Suppressor macrophage treated with lipopolysaccharide for 1 hour (primary cell): Measurements from ENCODE around the gene PDLIM7.

Source experiments
- DNase-seq, 3 donors: peaks; one replicate each; pipeline ENCODE4 v3.0.0-alpha.2; 2020 to 2022

Gene PDLIM7

GRCh38 chr5:177455036-177455660, 42.3 kb downstream of the PDLIM7 start:
- DNase-seq = peak in 1 of 3 donors; percentile 55

- DNase-seq = peak; percentile 95 to 99 (median 97)
Observed at GRCh38 chr5:177454397-177455035, 42.9 kb downstream of the PDLIM7 start.

GRCh38 chr5:177453852-177454396, 43.5 kb downstream of the PDLIM7 start:
- DNase-seq = peak in 1 of 3 donors; percentile 50

DNA sequence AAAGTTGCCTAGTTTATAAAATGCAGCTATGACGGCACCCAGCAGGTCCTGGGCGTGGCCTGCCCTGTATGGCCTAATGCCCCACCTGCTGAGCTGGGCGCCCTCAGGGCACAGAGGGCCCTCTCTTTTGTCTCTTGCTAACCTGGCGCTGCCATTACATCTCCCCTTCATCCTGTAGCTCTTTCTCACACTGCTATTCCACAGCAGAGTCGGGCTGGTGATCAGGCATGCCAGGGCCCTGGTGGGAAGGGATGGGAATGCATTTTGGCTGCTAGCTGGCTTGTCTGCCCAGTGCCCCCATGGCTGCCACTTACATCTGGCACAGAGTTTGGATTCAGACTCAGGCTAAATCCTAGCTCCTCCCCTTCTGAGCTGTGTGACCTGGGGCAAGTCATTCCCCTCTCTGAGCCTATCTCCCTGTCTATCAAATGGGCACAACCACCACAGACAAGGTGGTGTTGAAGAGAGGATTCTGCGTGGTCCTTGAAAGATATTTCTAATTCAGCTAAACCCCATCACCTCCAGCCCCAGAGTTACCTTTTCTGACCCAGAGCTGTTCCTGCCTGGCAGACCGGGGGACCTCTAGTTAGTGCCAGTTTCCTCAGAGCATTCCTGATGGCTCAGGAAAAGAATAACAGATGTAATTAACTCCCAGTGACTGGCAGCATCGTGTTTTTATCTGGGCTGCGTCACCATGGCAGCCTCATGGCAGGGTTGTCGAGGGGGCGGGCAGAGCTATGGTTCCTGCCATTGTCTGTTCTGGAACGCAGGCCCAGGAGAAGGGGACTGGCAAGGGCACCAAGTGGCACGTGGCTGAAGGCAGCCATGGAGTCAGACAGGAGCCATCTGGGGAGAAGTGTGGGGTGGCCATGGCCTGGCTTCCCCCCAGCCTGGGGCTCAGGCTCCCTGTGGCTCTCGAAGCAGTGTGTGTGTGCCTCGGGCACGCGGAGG, 44.4 kb downstream of the PDLIM7 start:
- no peak for DNase-seq

DNA sequence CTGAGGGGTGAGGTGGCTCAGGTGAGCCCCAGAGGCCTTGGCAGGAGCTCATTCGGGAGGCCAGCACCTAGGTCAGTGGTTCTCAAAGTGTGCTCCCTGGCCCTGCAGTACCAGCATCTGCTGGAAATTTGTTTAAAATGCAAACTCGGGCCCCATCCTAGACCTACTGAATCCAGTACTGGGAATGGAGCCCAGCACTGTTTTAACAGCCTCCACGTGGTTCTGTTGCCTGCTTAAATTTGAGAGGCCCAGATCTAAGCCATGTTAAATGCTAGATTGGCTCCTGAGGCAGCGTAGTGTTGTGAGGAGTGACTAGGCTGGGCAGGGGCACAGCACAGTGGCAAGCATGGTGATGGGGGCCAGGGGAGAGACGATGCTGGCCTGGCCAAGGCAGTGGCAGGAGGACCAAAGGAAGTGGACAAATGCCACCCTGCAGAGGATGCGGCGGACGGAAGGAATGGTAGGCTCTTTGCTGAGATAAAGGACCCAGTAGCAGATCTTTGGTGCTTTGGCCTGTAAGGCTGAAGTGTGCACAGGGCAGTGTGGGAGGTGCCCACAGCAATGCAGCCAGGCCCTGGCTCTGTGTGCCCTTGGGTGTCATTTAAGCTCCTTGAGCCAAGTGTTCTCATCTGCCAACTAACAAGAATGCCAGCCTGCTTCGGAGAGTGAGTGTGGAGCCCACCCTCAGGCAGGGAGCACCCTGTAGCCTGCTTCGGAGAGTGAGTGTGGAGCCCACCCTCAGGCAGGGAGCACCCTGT, 46.6 kb downstream of the PDLIM7 start:
- no peak for DNase-seq

GRCh38 chr5:177449140-177450061, 48.0 kb downstream of the PDLIM7 start:
- no peak for DNase-seq

DNA sequence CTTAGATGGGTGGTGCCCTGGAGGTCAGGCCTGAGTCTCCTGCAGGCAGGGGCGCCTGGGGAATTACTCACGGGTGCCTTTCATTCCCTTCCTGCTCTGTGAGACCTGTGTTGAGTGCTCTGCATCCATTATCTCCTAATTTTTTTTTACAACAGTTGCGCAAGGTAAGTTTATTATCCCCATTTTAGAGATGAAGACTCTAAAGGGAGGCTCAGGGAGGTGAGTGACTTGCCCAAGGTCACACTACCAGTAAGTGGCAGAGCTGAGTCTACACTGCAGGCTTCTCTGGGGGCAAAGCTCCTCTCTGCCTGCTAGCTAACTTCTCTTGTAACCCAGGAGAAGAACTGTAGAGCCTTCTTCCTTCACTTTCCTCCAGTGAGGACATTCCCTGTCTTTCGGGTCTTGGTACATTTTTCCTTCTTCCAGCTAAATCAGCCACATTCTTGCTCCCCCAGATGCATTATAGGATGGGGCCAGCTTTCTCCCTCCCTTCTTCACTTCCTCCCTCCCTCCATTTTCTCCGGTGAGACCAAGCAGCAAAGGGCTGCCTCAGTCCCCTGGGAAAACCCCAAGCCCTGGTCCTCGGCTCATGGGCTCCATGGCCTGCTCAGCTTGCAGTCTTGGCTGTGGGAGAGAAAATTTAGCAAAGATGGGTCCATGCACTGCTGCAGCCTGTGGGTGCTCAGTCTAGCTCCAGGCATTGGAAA, 49.0 kb downstream of the PDLIM7 start:
- DNase-seq = no peak

DNA sequence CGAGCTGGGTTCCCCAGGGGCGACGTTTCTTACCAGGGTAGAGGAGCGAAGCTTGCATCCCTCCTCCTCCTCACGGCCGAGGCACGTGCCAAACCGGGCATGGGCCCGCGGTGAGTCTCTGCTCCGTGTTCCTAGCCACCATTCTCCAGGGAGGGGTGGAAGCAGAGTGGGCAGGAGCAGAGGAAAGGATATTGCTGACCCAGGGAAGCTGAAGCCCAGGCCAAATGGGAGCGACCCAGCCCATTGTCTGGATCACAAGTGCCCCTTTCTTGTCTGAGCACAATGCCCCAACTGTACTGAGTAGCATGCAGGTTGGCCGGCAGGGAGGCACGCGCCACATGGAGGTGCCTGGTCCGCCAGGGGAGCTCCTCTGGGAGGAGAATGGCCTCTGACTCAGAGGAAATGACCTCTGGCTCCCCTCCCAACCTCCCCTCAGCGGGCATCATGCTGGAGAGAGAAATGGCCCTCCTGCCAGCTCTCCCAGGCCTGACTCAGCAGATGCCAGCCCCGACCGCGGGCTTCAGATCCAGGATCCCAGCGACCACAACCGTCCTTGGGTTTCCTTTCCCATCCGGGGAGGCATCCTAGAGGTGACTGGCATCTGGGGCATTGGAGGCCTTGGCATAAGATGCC, 49.7 kb downstream of the PDLIM7 start:
- peak; percentile 41 to 60 (median 55) for DNase-seq

DNA sequence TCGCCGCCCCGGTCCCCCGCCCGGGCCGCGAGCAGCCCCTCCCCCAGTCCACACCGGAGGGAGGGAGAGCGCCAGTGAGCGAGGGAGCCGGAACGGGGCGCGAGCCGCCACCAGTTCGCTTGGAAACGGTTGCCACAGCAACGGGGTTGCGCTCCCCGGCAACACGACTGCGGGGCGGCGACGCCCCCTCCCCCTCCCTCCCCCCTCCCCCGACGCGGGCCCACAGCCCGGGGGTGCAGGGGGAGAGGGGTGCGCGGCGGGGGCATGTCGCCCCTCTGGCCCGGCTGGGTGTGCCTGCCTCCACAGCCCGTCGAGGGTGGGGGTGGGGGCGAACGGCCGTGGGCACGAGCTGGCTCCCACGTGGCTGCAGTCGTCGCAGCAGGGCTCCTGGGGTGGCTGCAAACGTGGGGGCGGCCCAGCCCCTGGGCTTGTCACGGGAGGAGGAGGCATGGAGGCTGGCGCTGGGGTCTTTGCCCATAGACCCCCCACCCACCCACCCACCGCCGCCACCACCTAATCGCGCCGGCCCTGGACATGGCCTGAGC, 50.3 kb downstream of the PDLIM7 start:
- DNase-seq = no peak

- peak; percentile 47 to 75 (median 53) for DNase-seq
Observed at GRCh38 chr5:177446200-177447065, 51.0 kb downstream of the PDLIM7 start, which contains the start of gene PRR7. PRR7 (plus strand) TSS chr5:177446814; CDS start chr5:177455068, 8,254 bp downstream.

DNA sequence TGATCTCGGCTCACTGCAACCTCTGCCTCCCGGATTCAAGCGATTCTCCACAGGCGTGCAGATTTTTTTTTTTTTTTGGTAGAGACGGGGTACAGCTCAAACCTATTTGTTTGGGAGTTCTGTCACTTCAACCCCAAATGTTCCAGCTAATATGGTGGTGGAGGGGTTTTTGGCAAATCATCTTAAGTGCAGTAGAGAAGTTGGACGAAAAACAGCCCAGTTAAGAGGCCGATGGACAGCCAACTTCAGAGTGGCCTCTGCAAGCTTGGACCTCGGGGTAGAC, 51.5 kb downstream of the PDLIM7 start:
- DNase-seq = no peak

- no peak for DNase-seq
Observed at GRCh38 chr5:177445052-177445916, 52.1 kb downstream of the PDLIM7 start.

DNA sequence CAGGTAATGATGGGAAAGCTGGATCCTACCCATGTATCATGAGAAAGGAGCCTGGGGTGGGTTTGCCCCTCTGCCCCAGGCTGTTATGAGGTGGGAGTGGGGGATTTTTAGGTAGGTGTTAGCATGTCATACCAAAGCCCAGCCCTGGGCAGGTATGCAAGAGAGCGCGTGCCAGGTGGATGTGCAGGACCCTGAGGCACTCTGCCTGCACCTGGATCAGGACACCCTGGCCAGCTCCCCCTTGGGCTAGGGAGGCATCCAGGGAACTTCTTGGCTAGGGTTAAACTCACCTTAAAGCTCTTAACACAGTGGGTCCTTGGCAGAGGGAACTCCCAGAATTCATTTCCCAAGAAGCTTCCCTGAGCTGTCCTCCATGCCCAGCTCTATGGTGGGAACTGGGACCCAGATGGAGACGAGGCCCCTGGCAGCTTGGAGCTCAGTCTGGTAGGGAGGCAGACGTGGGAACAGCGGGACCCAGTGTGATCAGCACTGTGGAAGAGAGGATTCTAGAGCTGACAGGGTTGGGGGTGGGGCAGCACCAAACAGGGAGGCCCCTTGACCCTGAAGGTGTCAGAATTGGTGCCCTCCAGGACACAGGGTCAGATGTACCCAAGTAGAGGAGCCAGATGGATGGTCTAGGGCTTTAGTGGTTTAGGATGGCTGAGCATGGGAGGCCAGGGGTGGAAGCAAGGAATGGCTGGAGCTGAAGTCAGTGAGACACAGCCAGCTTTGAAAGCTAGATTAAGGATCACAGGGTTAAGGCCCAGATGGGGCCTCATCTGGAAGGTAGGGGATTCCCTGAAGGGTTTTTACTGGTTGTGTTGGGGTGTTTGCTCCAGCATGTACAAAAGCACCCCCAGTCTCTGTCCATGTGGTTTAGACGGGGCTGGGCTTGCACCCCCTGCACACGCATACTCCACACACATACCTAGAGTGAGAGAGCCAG, 53.0 kb downstream of the PDLIM7 start:
- DNase-seq = no peak

GRCh38 chr5:177443144-177443983, 54.0 kb downstream of the PDLIM7 start:
- no peak for DNase-seq

DNA sequence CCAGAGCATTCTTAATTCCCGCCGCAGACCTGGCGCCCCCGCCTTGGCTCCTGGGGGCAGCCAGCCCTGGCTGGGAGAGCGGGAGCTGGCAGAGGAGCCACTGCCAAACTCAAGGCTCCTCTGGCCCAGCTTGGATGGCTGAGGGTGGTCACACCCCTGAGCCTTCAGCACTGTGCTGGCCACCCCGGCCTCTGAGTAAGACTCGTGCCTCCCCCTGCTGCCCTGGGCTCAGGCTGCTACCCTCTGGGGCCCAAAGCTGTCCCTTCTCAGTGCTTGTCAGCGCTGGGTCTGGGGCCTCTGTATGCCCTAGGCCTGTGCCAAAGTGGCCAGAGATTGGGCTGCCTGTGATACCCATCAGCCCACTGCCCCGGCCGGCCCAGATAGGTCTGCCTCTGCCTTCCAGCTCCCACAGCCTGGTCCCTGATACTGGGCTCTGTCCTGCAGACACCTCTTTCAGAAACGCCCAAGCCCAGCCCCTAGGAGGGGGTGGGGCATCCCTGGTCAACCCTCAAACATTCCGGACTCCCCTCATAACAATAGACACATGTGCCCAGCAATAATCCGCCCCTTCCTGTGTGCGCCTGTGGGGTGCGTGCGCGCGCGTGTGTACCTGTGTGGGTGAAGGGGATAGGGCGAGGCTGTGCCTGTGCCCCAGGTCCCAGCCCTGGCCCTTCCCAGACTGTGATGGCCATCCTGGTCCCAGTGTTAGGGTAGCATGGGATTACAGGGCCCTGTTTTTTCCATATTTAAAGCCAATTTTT, 55.2 kb downstream of the PDLIM7 start:
- DNase-seq = no peak
